Activated CD8-positive, alpha-beta memory T cell treated with anti-CD3 and anti-CD28 coated beads for 24 hours (primary cell): ENCODE results near the gene ADAMTS6.

Experiments
- DNase-seq: peaks from one replicate; pipeline ENCODE4 v3.0.0-alpha.2; 2020

Gene ADAMTS6

DNA sequence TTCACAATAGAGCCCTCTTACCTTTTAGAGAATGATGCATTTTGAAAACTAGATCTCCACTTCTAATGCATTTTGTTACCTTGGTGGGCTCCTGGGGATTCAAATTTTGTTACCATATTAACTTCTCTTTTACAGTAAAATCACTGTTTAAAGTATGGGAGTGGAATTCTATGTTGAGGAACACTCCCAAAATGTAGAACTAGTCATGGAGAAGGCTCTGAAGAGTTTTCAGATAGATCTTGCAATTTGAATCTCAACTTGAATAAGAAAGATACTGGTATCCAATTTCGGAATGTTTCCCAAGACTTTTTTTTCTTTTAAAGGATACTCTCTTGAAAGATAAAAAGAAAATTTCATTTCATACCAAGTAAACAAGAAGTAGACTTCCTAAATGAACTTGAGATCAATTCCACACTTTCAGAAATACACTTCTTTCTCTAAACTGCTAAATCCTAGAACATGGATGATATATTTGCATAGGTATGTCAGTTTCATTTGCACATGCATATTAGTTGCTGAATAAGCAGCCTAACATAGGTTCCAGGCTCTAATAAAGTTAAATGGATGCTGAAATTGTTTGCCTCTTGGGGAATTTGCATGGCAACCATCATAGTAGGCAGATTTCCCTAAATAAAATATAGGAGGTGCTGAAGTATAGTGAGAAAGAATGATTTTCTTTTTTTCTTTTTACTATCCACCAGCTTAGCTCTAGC is 205.4 kb downstream of the ADAMTS6 start:
- DNase-seq = no peak

DNA sequence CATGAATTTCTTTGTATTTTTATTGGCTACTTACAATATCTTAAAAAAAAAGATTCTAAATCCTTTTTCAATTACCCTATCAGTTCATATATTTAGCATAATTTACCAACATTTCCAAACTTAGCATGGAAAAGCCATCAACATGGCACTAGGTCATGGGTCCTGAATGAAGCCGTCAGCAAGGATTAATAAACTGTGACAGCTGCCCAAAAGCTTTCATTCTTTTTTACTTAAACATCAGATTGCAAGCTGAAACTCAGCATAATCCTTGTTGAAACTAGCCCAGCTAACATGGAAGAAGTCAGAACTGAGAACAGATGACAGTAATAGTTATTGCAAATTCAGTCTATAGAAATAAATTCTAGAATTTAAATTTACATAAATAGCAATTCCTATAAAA is 209.8 kb downstream of the ADAMTS6 start:
- no peak for DNase-seq

GRCh38 chr5:65268525-65268924 is 213.2 kb downstream of the ADAMTS6 start:
- DNase-seq = no peak

DNA sequence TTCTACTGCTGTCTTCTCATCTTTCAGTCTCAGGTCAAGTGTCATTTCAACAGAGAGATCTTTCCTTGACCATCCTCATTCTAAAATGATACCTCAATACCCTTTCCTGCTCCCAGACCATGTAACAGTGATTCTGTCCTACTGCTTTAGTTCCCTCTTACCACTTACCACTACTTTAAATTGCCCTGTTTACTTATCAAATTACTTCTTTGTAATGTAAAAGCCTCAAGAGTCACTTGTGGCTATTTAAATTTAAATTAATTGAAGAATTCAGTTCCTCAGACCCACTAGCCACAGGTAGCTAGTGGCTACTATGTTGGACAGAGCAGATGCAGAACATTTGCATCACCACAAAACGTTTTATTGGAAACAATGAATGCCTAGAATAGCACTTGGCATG is 217.3 kb downstream of the ADAMTS6 start:
- no peak for DNase-seq

DNA sequence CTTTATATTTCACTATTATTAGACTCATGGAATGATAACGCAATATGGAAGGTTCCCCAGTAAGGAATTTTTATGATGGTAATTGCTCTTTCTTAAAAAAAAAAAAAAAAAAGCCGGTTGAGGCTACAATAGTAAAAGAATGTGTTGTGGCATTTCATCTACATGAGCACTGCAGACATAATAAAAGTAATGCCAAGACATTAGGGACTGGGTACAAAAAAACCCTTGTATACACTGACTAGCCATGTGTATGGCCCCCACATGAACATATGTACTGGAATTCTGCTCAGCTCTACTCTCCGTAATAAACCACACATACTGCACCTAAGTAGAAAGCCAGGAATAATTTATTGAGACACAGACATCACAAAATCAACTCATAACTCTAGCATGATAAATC is 218.4 kb downstream of the ADAMTS6 start:
- DNase-seq = no peak

DNA sequence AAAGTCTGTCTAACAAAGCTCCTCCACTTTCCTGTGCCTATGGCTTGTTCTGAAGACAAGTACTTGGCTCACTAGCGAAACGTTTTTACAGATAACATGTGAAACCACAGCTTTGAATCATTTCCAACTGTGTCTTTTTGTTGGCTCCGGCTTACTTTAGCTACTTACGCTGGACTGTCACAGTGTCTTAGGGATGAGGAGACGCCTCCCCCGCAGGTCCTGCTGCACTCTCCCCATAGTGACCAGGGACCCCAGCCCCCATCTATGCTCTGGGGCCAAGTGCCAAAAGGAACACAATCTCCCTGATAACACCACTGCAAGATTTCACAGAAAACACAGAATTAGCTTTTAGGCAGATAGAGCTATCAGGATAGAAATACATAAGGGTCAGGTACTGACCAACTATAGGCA is 219.1 kb downstream of the ADAMTS6 start:
- DNase-seq = no peak

DNA sequence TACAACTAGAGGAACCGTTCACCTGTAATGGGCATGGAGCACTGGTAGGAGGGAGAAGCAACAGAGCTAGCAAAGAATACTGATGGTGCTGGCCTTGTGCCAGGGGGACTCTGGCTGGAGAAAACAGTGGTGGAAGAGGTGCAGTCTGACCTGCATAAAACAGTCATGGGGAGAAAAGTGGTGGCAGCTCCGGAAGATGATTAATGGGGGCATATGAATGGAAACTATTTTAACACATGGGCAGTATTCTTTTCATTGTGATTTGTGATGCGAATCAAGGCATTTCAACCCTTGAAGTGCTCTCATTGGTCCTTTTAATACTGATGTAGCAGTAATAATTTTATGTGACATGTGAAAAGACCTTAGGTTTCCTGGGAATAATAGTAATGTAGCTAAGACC is 219.6 kb downstream of the ADAMTS6 start:
- DNase-seq = no peak

DNA sequence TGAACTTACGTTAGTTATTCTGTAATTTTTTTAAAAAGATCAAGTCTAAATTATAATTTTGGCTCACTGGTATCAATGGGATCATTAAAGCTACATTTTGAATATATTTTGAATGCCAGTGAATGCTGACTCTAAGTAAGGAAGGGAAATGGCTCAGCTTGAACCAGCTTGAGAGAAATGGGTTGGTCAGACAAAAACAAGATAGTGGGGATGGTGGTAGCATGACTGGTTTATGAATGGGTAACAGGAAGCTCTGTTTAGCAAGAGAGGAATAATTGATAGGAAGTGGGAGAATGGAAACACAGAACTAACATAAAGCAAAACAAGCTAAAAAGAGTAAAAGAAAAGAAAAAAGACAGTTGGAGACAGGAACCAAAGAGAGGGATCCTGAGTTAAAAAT is 220.2 kb downstream of the ADAMTS6 start:
- DNase-seq = no peak

DNA sequence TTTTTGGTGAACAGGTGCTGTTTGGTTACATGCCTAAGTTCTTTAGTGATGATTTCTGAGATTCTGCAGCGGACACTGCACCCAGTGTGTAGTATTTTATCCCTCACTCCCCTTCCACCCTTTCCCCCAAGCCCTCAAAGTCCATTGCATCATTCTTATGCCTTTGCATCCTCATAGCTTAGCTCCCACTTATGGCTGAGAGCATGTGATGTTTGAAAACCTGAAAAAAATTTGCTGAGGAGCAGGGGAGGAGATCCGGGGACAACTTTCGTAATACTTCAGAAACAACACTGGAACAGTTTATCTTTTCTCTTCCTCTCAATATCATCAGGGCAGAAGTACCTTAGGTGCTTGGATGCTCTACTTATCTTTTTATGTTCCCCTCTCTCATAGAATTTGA is 226.4 kb downstream of the ADAMTS6 start:
- no peak for DNase-seq

DNA sequence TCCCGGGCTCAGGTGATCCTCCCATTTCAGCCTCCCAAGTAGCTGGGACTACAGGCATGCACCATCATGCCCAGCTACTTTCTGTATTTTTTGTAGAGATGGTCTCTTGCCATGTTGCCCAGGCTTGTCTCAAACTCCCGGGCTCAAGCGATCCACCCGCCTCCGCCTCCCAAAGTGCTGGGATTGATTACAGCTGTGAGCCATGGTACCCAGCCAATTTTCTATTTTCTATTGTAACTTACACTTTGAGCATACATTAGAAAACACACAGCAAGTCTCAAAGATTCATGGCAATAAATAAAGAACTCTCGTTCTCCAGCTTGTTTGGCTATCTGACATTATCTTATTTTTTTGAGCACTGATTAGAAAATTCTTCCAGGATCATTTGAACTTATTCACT is 228.7 kb downstream of the ADAMTS6 start:
- no peak for DNase-seq

DNA sequence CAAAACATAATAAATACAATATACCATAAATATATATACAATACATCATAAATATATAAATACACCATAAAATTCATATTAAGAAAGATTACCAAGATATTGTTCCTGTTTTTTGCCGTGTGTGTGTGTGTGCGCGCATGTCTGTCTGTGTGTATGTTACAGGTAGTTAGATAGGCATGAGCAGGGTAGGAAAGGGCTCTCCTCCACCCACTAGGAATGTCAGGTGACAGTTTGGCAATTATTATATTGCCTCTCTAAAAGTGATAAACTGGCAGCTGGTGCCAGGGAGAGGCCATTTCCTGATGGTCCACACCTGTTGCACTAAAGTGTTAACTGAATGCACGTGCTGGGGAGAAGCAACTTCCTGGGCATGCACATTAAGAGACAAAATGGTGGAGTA is 232.8 kb downstream of the ADAMTS6 start:
- no peak for DNase-seq

- DNase-seq = no peak
Observed at GRCh38 chr5:65247594-65247993, 234.1 kb downstream of the ADAMTS6 start.

DNA sequence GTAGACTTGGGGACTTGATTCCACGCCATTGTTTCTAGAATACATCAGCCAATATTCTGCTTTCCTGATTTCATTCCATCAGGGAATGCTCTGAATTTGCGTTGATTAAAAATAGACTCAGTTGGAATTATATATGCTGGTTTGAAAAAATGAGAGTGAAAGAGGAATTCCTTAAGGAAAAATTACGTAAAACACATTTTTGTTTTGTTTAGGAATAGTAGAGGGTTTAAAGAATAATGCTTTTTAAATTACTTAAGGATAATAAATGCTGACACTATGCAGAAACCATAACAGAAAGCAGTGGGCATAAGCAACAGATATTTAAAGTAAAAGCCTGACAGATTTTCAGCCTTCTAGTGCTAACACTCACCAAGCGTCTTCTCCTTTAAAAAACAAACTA is 235.0 kb downstream of the ADAMTS6 start:
- no peak for DNase-seq

DNA sequence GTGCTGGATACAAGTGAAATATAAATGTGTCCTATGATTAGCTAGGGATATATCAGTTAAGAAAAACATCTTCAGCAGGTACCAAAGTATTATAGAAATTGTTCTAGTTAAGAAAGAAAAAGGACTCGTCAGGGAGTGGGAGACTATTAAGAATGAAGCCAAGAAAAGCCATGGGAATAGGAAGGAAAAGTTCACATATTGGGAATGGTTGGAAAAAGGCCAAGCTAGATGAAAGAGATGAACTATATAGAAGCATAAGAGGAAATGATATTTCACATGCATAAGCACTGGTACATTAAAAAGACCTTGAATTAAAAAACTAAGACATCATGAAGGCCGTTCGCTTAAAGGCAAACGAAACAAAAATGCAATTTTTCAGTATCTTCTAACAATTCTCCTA is 237.7 kb downstream of the ADAMTS6 start:
- no peak for DNase-seq

DNA sequence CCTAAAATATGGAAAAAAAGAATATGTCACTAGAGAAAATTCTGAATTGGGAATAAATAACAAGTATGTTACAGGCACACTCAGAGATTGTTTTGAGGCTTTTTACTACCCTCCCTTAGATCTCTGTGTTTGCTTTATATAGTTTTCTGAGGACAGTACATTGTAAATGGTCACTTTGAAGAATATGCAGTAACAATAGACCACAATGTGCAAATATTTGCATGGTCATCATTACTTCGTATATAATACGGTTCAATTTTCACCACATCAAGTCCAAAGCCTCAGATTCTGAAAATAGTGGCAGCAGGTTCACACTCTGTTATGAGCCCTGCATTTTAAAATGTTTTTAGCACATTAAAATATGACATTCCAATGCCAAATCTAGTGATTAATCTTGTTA is 238.6 kb downstream of the ADAMTS6 start:
- no peak for DNase-seq

DNA sequence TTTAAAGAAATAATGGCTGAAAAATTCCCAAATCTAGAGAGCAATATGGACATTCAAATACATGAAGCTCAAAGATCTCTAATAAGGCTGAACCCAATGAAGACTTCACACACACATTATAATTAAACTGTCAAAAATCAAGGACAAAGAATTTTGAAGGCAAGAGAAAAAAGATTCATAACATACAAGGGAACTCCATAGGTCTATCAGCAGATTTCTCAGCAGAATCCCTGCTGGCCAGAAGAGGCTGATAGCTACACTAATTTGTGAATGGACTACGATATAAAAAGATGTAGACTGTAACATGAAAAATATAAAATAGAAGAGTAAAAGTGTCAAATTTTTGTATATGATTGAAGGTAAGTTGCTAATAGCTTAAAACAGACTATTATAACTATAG is 251.9 kb downstream of the ADAMTS6 start:
- DNase-seq = no peak

DNA sequence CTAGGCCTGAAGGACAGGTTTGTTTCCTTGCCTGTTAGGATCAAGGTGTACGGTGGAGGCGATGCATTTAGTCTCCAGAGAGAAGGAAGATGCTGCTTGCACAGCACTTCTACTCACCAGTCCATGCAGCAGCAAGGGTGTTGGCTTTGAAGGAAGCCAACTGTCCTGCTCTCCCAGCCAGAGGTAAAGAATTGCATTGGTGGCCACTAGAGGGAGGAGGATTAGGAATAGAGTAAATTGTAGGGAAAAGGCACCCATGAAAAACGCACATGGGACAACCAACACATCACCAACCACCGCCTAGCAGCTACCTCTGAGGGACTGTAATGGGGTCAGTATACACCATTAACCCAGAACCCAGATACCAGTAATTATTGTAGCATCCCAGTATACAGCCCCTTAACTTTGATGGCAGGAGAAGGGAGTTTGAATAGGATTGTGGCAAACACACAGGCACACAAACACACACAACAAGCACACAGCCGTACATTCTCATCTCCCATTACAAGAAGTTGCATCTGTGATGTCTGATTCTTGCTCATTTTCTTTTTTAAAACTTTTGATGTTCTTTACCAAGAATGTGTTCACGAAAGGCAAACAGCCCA is 267.7 kb downstream of the ADAMTS6 start:
- DNase-seq = no peak

DNA sequence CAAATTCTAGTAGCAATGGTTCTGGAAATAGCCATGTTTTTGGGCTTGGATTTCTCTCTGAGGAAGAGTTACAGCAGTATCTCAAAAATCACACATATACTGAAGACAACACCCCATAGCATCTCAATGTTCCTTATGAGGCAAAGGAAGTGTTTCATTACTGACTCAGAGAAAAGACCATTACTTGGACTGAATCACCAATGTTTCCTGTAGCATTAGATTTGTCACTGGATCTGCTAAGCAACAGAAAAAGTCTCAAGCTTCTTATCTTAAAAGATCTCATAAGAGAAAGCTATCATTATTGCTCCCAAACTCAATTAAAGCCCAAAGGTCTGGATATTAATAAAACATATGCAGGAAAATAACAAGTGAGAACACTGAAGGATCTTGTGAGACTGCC is 272.4 kb downstream of the ADAMTS6 start:
- no peak for DNase-seq

DNA sequence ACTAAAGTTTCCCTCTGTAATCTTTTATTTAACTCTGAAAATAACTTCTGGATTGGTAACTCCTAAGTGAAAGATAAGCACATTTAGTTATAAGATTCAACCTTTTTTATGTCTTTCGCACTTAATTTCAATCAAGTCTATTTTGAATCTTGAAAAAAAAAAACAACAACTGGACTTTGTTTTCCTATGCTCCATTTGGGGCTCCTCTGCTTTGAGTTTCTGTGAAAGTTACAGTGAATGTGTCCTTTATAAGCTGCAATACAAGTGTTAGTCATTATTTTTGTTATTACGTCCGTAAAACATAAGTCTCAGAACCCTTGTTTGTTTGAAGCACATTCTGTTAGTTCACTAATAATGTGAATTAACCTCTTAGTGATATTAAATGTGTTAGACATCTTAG is 276.8 kb downstream of the ADAMTS6 start:
- DNase-seq = no peak

GRCh38 chr5:65203746-65204145 is 278.0 kb downstream of the ADAMTS6 start:
- no peak for DNase-seq

DNA sequence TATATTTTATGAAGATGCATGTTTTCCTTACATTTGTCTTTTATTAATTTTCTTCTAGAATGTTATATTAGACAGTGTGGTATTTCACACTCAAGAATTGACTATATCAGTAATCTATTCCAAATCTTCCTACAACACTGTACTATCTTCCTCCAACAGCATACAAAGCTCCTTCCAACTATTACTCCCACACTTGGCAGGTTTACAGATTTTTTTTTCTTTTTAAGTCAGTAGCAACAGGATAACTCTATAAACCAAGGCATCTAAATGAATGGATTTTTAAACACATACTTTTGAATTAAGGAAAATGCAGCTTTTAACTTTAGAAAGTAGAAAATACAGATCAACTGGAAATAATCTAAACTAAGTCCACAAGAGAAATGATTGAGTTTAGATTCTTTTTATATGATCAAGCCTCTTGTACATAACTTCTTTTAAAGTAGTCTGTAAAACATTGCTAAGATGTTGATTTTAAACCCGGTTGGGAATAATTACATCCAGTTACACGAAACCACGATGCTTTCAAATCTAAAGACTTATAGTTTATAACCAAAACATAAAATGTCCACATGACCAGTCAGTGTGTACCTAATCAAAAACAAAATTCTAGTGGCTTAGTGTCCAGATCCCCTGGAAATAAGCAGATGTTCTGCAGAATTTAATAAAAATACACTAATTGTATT is 281.6 kb downstream of the ADAMTS6 start:
- DNase-seq = no peak

DNA sequence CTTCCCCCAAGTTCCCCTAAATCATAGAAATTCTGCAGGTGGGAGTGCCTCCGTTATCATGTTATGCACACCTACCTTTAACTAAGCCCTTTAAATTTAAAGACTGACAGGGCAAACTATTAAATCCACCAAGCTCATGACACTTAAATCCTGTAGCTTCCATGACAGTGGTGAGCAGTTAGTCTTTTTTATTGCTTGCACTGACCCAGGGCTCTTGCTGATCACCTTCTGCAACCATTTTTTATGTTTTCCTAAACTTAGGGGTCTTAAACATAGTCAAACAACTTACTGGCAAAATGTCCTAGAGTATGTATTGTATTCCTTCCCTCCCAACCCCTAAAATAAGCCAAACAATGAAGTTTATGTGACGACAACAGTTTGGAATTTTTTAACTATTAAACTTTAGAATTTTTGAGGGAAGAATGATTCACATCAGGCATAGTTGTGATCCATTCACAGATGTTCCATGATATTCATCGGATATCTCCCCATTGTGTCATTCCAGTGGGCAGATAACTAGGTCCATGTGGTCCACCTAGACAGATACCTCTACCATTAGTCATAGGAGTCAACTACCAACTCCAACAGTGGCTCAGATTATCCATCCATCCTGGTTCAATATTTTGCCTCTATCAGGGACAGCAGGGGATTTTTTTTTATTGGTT is 283.1 kb downstream of the ADAMTS6 start:
- DNase-seq = no peak

DNA sequence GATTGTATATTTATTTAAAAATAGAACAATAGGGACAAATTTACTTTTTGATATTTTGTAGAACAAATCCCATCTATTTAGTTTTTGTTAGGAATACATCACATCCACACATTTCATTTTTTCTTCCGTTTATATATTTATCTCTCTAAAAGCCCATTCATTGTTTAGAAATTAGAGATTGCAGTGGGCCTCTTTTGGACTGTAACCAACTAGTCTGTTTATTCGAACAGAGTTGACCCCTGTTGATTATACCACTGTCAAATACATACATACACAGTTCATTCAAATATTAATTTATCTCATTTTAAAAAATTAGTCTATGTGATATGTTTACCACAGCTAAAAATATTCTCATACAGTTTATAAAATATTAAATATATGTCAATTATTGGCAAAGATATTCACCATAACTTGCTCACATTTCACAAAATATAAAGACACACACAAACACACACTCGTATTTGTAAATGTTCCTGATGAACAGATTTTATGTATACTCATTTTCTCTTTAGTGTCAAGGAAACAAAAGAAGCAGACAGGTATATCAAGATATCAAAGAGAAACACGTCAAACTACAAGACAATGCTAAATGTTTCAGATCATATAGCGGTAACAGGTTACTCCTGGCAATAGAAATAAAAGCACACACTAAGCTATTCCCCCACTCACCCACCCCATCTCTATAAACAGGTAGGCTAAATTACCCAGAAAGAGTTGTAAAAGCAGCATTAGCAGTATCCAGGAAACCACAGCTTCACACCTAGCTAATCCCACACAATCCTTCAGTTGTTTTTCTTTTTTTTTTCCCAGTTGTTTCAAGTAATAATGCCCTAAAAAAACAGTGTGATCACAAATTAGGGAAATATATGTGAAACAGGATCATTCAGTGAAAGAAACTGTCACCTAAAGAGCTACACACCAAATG is 283.9 kb downstream of the ADAMTS6 start:
- DNase-seq = no peak
